Measurements from ENCODE around the gene TNFRSF1B. TPM values are rescaled to one million over a fixed set of nuclear protein-coding genes. Genes with fewer than 3 reads are reported as not detected.

TNFRSF1B gene
- total RNA-seq, 2 donors from 2014 or later: 58.7 to 59.7 TPM

- no peak for ATAC-seq (ENCODE audit: insufficient number of reproducible peaks, low FRiP score, low read depth)
- H3K4me1 ChIP-seq (ENCODE audit: control insufficient read depth in 1 of 2, low read depth in 2 of 2): peaks cover 10 to 29% of the 10 kb centered on the region in 2 donors
Observed at GRCh38 chr1:12189328-12189682, 22.5 kb downstream of the TNFRSF1B start.

GRCh38 chr1:12191242-12192032 lies 24.6 kb downstream of the TNFRSF1B start:
- Histone ChIP-seq H3K27me3 (replicated peaks; ENCODE audit: insufficient read depth) (no peaks in the 10 kb centered on the region), H3K36me3 (no peaks in the 10 kb centered on the region), H3K9me3 (no peaks in the 10 kb centered on the region), H3K27ac (no peak overlapping the region), H3K4me1 (ENCODE audit: control insufficient read depth in 1 of 2, low read depth in 2 of 2) (peaks cover 0 to 11% of the 10 kb centered on the region in 2 donors), H3K4me3 (no peak overlapping the region)
- TF ChIP-seq CTCF (IDR thresholded peaks at IDR 0.05): no peak
- ATAC-seq (ENCODE audit: insufficient number of reproducible peaks, low FRiP score, low read depth) (no peak), DNase-seq (ENCODE audit: low spot score) (no peak)

More at GRCh38 chr1:12189328-12189682, 22.5 kb downstream of the TNFRSF1B start:
- H3K27ac ChIP-seq: no peak overlapping the region
- no peaks in the 10 kb centered on the region for H3K9me3 ChIP-seq
- no peaks in the 10 kb centered on the region for H3K27me3 ChIP-seq (replicated peaks; ENCODE audit: insufficient read depth)
- H3K4me3 ChIP-seq: no peak overlapping the region
- no peak for DNase-seq (ENCODE audit: low spot score)
- no peaks in the 10 kb centered on the region for H3K36me3 ChIP-seq
- TF ChIP-seq CTCF (IDR thresholded peaks at IDR 0.05): no peak

- no peaks in the 10 kb centered on the region for H3K4me1 ChIP-seq (ENCODE audit: control insufficient read depth in 1 of 2, low read depth in 2 of 2)
- no peak overlapping the region for H3K27ac ChIP-seq
- no peaks in the 10 kb centered on the region for H3K36me3 ChIP-seq
- TF ChIP-seq CTCF (IDR thresholded peaks at IDR 0.05): no peak
- no peaks in the 10 kb centered on the region for H3K27me3 ChIP-seq (replicated peaks; ENCODE audit: insufficient read depth)
- no peak for DNase-seq (ENCODE audit: low spot score)
- no peak for ATAC-seq (ENCODE audit: insufficient number of reproducible peaks, low FRiP score, low read depth)
- no peaks in the 10 kb centered on the region for H3K9me3 ChIP-seq
- no peak overlapping the region for H3K4me3 ChIP-seq
Observed at GRCh38 chr1:12194666-12195216, 27.9 kb downstream of the TNFRSF1B start.

- Histone ChIP-seq H3K9me3 (no peaks in the 10 kb centered on the region), H3K36me3 (no peaks in the 10 kb centered on the region), H3K4me1 (ENCODE audit: control insufficient read depth in 1 of 2, low read depth in 2 of 2) (no peaks in the 10 kb centered on the region), H3K4me3 (no peak overlapping the region), H3K27me3 (replicated peaks; ENCODE audit: insufficient read depth) (no peaks in the 10 kb centered on the region), H3K27ac (no peak overlapping the region)
- ATAC-seq (ENCODE audit: insufficient number of reproducible peaks, low FRiP score, low read depth): no peak
- DNase-seq (ENCODE audit: low spot score): no peak
- no peak for TF ChIP-seq CTCF (IDR thresholded peaks at IDR 0.05)
Observed at GRCh38 chr1:12195416-12195815, 28.6 kb downstream of the TNFRSF1B start.

- no peak for ATAC-seq (ENCODE audit: insufficient number of reproducible peaks, low FRiP score, low read depth)
- no peaks in the 10 kb centered on the region for H3K4me1 ChIP-seq (ENCODE audit: control insufficient read depth in 1 of 2, low read depth in 2 of 2)
- TF ChIP-seq CTCF (IDR thresholded peaks at IDR 0.05): no peak
- H3K27ac ChIP-seq: no peak overlapping the region
- no peaks in the 10 kb centered on the region for H3K27me3 ChIP-seq (replicated peaks; ENCODE audit: insufficient read depth)
- no peak for DNase-seq (ENCODE audit: low spot score)
- no peaks in the 10 kb centered on the region for H3K9me3 ChIP-seq
- no peak overlapping the region for H3K4me3 ChIP-seq
- H3K36me3 ChIP-seq: no peaks in the 10 kb centered on the region
Observed at GRCh38 chr1:12196641-12197482, 30.1 kb downstream of the TNFRSF1B start.

Data from thoracic aorta (tissue), 2 donors.